Breast epithelium (tissue), 3 donors: ENCODE data around the gene GABARAPL2.

ENCODE experiments used
- POLR2A ChIP-seq: fragments of 450-650 bp; IDR thresholded peaks from one replicate; pipeline ENCODE4 v1.6.1; 2016; ENCODE audit warnings: antibody characterized with exemption, mild to moderate bottlenecking, moderate library complexity
- TF ChIP-seq, protein P1 (sequence below), 3 donors: fragments of 450-650 bp; IDR thresholded peaks; one replicate each; pipeline ENCODE4 v1.5.1; 2016 to 2017; ENCODE audit warnings: antibody characterized with exemption in 3 of 3, mild to moderate bottlenecking in 3 of 3, moderate library complexity in 3 of 3

DNA sequence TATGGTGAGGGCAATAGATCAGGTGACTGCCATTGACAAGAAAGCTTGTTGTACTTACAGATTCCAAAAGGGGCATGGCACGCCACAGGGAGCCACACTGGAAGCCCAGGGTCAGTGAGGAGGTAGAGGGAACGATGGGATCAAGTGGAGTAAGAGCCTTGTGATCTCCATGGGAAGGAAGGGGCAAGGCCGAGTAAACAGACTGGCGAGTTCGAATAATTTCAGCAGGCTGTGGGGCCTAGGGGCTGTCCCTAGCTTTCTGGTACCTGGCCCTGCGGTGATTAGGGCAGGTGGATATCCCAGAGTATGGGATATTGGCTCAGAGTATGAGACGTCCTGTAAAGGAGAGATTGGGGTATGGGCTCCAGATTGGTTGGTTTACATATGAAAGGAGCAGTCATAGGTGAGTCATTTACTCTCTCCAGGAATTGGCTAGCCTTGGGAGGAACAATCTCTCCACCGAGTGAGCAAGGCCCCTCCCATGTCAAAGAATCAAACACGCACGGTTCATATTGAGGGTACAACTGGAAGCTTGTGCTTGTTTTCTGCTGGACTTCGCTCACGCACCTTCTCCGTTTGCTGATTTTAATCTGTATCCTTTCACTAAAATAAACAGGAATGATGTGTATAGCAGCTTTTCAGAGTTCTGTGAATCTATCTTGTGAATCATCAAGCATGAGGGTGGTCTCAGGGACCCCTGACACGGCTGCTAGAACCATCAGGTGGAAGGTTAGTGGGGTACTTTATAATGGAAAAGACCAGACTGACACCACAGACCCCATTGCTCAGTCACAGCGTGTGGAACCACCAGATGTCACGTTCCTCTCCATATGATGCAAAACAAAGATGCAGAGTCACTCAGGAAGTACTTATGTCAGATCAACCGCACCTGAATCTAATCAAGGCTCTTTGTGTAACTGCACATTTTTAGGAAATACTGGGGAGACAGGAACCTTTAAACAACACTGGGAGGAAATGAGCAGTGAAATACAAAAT lies 27.9 kb downstream of the GABARAPL2 start:
- TF ChIP-seq, protein P1, sequence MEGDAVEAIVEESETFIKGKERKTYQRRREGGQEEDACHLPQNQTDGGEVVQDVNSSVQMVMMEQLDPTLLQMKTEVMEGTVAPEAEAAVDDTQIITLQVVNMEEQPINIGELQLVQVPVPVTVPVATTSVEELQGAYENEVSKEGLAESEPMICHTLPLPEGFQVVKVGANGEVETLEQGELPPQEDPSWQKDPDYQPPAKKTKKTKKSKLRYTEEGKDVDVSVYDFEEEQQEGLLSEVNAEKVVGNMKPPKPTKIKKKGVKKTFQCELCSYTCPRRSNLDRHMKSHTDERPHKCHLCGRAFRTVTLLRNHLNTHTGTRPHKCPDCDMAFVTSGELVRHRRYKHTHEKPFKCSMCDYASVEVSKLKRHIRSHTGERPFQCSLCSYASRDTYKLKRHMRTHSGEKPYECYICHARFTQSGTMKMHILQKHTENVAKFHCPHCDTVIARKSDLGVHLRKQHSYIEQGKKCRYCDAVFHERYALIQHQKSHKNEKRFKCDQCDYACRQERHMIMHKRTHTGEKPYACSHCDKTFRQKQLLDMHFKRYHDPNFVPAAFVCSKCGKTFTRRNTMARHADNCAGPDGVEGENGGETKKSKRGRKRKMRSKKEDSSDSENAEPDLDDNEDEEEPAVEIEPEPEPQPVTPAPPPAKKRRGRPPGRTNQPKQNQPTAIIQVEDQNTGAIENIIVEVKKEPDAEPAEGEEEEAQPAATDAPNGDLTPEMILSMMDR (IDR thresholded peaks at IDR 0.05): no peak
- no peak for TF ChIP-seq POLR2A
